ENCODE results near the gene TMCC1.

Gene TMCC1

GRCh38 chr3:129599607-129600006, 293.9 kb downstream of the TMCC1 start:
- TF ChIP-seq CTCF (IDR thresholded peaks at IDR 0.05; ENCODE audit: borderline replicate concordance, control extremely low read depth, extremely low read depth, insufficient read depth, missing control alignments) = no peak
- in situ Hi-C loops (cut with MboI; ENCODE audit: low sequenced_read_pairs, unreplicated experiment) = no loop called here
- DNase-seq (ENCODE audit: low spot score) = no peak

GRCh38 chr3:129599073-129599472, 294.4 kb downstream of the TMCC1 start:
- in situ Hi-C loops (cut with MboI; ENCODE audit: low sequenced_read_pairs, unreplicated experiment) = no loop called here
- TF ChIP-seq CTCF (IDR thresholded peaks at IDR 0.05; ENCODE audit: borderline replicate concordance, control extremely low read depth, extremely low read depth, insufficient read depth, missing control alignments) = no peak
- DNase-seq (ENCODE audit: low spot score) = no peak

- no peak for DNase-seq (ENCODE audit: low spot score)
- no peak for TF ChIP-seq CTCF (IDR thresholded peaks at IDR 0.05; ENCODE audit: borderline replicate concordance, control extremely low read depth, extremely low read depth, insufficient read depth, missing control alignments)
- in situ Hi-C loops (cut with MboI; ENCODE audit: low sequenced_read_pairs, unreplicated experiment) = no loop called here
Observed at GRCh38 chr3:129598484-129598883, 295.0 kb downstream of the TMCC1 start.

- no peak for TF ChIP-seq CTCF (IDR thresholded peaks at IDR 0.05; ENCODE audit: borderline replicate concordance, control extremely low read depth, extremely low read depth, insufficient read depth, missing control alignments)
- no peak for DNase-seq (ENCODE audit: low spot score)
- in situ Hi-C loops (cut with MboI; ENCODE audit: low sequenced_read_pairs, unreplicated experiment) = no loop called here
Observed at GRCh38 chr3:129598000-129598381, 295.5 kb downstream of the TMCC1 start.

Data from GM13976 (cell line).